ENCODE results near the gene HBP1. TPM values are rescaled to one million over a fixed set of nuclear protein-coding genes. Genes with fewer than 3 reads are reported as not detected.

The HBP1 gene
- polyA plus RNA-seq, 2 donors = 48.7 to 58.9 TPM

DNA sequence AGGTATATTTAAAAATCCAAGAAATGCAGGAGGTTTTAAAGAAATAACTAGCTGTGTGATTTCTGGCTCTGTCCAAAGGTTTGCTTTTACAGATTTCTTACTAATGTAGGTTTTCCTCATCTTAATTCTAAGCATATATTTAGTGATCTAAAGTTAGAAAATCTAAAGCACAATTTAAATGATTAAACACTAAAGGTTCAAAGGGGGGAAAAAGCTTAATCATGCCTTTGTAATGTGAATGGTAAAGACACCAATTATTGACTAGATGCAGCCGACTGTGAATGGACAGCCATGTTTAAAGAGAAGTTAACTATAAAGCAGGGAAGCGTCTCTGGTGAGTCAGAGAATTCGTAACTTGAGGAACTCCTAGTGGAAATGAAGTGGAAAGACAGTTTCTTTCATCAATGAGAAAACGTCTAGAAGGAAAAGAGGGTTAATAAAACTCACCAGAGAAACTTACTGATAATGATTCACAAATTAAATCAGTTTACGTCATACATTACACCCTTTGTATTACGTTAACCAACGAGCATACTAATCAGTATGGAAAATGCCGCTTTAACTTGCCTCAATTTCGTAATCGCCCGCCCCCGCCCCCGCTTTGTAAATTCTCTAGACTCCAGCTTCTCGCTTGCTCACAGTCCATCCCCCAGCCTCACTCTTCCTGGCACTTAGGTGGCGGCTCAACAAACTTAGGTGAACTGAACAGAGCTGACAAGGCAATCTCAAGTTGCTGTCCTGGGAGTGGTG lies 1.1 kb upstream of the HBP1 start:
- WGBS, 2 donors = 0 to 1% methylated on average over 15 of the region's 15 CpGs
- Histone ChIP-seq H3K4me1 (ENCODE audit: control insufficient read depth in 2 of 2, insufficient read depth in 2 of 2, low read length in 1 of 2) (no peaks in the 10 kb centered on the region), H3K27me3 (ENCODE audit: control insufficient read depth in 1 of 2, insufficient read depth in 2 of 2, low read length in 2 of 2) (no peaks in the 10 kb centered on the region), H3K27ac (ENCODE audit: low read depth in 2 of 2, low read length in 1 of 2) (peak overlapping the region; percentile 100), H3K36me3 (ENCODE audit: control insufficient read depth in 2 of 2, insufficient read depth in 2 of 2, low read length in 1 of 2) (peaks cover 0 to 2% of the 10 kb centered on the region in 2 donors), H3K4me3 (ENCODE audit: low read depth in 1 of 2, low read length in 2 of 2) (peak overlapping the region; percentile 62 to 67), H3K9me3 (ENCODE audit: control insufficient read depth in 2 of 2, insufficient read depth in 1 of 2, low read depth in 1 of 2, low read length in 1 of 2) (no peaks in the 10 kb centered on the region)

DNA sequence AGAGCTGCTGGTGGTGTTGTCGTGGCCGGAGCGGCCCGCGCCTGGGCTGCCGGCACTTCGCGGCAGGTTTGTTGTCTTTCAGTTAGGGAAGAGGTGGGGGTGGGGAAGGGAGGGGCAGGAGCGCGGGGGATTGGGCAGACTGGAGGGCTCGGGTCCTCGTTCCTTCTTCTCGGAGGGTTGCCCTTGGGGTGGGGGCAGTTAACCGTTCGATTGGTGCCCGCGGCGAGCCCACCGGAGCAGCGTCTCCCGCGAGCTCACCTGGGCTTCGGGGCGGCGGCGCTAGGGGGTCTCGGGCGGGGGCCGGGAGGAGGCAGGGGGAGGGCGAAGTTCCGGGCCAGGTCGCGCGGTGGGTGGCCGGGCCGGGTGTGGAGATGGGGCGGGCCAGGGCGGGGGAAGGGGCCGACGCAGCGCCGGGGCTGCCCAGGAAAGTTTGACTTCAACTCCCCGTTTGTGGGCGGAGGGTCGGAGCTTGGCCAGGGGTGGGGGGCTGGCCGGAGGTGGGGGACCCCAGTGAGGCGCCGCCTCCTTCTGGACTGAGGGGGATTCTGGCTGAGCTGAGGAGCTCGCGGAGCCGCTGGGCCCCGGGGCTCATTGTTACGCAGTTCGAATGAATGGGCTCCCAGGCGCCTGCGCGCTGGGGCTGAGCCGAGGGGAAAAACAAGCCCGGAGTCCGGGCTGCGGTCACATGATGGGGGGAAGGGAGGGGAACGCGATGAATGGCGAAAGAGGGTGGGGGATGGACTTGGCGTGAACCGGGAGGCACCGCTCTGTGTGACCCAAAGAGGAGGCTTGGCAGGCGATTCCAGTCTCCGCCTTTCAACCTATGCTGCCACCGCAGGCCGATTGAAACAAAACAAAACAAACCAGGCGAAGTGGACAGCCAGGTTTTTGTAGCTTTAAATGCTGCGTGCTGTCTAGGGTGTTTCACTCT lies 582 bp downstream of the HBP1 start:
- WGBS, 2 donors = 0 to 1% methylated on average over 61 to 73 of the region's 73 CpGs
- Histone ChIP-seq H3K4me3 (ENCODE audit: low read depth in 1 of 2, low read length in 2 of 2) (peak overlapping the region; percentile 97 to 99), H3K27ac (ENCODE audit: low read depth in 2 of 2, low read length in 1 of 2) (peak overlapping the region; percentile 99 to 100), H3K4me1 (ENCODE audit: control insufficient read depth in 2 of 2, insufficient read depth in 2 of 2, low read length in 1 of 2) (no peaks in the 10 kb centered on the region), H3K27me3 (ENCODE audit: control insufficient read depth in 1 of 2, insufficient read depth in 2 of 2, low read length in 2 of 2) (no peaks in the 10 kb centered on the region), H3K36me3 (ENCODE audit: control insufficient read depth in 2 of 2, insufficient read depth in 2 of 2, low read length in 1 of 2) (peaks cover 0 to 2% of the 10 kb centered on the region in 2 donors), H3K9me3 (ENCODE audit: control insufficient read depth in 2 of 2, insufficient read depth in 1 of 2, low read depth in 1 of 2, low read length in 1 of 2) (no peaks in the 10 kb centered on the region)

DNA sequence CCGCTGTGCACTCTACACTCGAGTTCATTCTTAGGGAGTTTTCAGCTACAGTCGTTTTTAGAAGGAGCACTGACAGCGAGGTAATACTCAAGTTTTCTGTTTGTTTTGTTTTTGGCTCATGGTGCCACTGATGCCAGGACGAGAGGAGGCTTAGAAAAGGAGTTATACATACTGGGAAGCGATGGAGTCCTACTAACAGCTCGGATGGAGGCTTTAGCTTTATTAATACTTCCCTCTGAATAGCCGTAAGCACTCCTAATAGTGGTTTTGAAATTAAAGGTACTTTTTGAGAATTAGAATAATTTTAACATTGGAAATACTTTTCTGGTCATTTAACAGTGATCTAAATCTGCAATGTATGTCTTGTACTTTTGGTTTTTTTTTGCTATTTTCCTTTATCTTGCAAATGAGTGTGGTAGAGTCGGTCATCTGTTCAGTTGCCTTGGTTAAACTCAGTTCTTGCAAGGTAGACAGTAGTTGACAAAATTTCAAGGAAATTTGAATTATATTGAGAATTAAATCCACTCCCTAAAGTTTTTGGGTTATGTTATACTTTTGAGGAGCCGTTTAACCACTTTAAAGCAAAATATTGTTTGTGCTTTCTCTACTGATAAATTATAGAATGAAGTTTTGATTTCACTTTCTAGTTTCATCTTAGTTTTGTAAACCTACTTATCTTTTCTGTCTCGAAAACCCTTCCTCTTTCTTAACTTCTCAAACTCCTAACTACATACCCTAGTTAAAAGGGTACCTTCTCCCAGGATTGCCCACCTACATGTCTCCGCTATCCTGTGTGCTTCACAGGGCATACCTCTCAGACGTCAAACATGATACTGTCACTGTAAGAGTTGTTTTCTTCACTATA lies 1.5 kb downstream of the HBP1 start:
- 9% methylated on average over 13 of the region's 13 CpGs for WGBS, 2 donors
- H3K9me3 ChIP-seq (ENCODE audit: control insufficient read depth in 2 of 2, insufficient read depth in 1 of 2, low read depth in 1 of 2, low read length in 1 of 2) = no peaks in the 10 kb centered on the region
- peak overlapping the region; percentile 97 to 99 for H3K4me3 ChIP-seq (ENCODE audit: low read depth in 1 of 2, low read length in 2 of 2)
- no peaks in the 10 kb centered on the region for H3K4me1 ChIP-seq (ENCODE audit: control insufficient read depth in 2 of 2, insufficient read depth in 2 of 2, low read length in 1 of 2)
- H3K27me3 ChIP-seq (ENCODE audit: control insufficient read depth in 1 of 2, insufficient read depth in 2 of 2, low read length in 2 of 2) = no peaks in the 10 kb centered on the region
- peaks cover 0 to 2% of the 10 kb centered on the region in 2 donors for H3K36me3 ChIP-seq (ENCODE audit: control insufficient read depth in 2 of 2, insufficient read depth in 2 of 2, low read length in 1 of 2)
- H3K27ac ChIP-seq (ENCODE audit: low read depth in 2 of 2, low read length in 1 of 2) = peak overlapping the region; percentile 99 to 100

DNA sequence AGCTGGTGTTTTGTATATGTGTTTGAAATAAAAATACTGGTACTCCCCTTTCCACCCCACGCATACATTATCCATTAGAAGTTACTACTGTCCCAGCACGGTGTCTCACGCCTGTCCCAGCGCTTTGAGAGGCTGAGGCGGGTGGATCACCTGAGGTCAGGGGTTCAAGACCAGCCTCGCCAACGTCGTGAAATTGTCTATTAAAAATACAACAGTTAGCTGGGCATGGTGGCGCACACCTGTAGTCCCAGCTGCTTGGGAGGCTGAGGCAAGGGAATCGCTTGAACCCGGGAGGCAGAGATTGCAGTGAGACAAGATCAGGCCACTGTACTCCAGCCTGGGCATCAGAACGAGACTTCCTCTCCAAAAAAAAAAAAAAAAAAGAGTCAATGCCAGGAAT lies 2.7 kb downstream of the HBP1 start:
- Histone ChIP-seq H3K4me1 (ENCODE audit: control insufficient read depth in 2 of 2, insufficient read depth in 2 of 2, low read length in 1 of 2) (no peaks in the 10 kb centered on the region), H3K4me3 (ENCODE audit: low read depth in 1 of 2, low read length in 2 of 2) (no peak overlapping the region), H3K9me3 (ENCODE audit: control insufficient read depth in 2 of 2, insufficient read depth in 1 of 2, low read depth in 1 of 2, low read length in 1 of 2) (no peaks in the 10 kb centered on the region), H3K36me3 (ENCODE audit: control insufficient read depth in 2 of 2, insufficient read depth in 2 of 2, low read length in 1 of 2) (peaks cover 0 to 2% of the 10 kb centered on the region in 2 donors), H3K27me3 (ENCODE audit: control insufficient read depth in 1 of 2, insufficient read depth in 2 of 2, low read length in 2 of 2) (no peaks in the 10 kb centered on the region), H3K27ac (ENCODE audit: low read depth in 2 of 2, low read length in 1 of 2) (no peak overlapping the region)
- WGBS, 2 donors = 90 to 92% methylated on average over 12 of the region's 12 CpGs

DNA sequence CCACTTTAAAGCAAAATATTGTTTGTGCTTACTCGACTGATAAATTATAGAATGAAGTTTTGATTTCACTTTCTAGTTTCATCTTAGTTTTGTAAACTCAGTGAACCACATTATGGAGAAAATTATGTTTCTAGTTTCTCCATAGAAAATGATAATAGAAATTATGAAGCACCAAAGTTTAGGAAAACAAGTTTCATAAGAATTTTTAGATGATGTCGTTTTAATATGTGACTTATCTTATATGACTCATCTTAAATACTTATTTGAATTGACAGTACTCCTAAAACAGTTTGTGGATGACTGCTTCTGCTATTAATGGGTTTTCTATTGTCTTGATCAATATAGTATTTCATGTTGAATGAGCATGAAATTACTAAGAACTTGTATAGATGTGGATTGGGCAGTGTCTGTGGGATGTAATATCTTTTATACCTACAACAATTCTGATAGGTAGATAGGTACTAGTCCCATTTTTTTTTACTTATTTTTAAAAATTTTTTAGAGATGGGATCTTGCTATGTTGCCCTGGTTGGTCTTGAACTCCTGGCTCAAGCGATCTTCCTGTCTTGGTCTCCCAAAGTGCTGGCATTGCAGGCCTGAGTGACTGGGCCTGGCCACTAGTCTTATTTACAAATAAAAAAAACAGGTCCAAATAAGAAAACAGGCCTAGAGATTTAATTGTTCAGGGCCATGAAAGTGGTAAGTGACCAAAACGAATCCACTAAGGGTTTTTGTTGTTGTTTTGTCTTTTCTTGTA lies 3.7 kb downstream of the HBP1 start:
- Histone ChIP-seq H3K27me3 (ENCODE audit: control insufficient read depth in 1 of 2, insufficient read depth in 2 of 2, low read length in 2 of 2) (no peaks in the 10 kb centered on the region), H3K9me3 (ENCODE audit: control insufficient read depth in 2 of 2, insufficient read depth in 1 of 2, low read depth in 1 of 2, low read length in 1 of 2) (no peaks in the 10 kb centered on the region), H3K4me3 (ENCODE audit: low read depth in 1 of 2, low read length in 2 of 2) (no peak overlapping the region), H3K36me3 (ENCODE audit: control insufficient read depth in 2 of 2, insufficient read depth in 2 of 2, low read length in 1 of 2) (peaks cover 0 to 2% of the 10 kb centered on the region in 2 donors), H3K4me1 (ENCODE audit: control insufficient read depth in 2 of 2, insufficient read depth in 2 of 2, low read length in 1 of 2) (no peaks in the 10 kb centered on the region), H3K27ac (ENCODE audit: low read depth in 2 of 2, low read length in 1 of 2) (no peak overlapping the region)
- 64 to 72% methylated on average over 4 of the region's 4 CpGs for WGBS, 2 donors

DNA sequence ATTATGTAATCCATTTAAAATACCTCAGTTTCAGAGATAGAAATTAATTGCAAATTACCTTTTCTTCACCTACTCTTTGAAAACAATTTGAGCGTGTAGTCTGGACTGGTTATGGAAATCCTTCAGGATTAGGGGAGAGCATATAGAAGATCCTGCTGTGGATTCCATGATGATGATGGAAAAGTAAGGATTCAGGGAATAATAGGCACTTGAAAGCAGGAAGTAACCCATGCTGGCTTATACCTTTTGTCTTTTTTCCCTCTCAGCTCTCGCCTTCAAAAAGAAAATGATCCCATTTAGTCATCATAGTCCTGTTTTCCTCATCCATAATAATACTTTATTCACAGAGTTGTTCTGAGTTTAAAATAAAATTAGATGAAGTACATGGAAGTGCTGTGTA lies 4.4 kb downstream of the HBP1 start:
- Histone ChIP-seq H3K27me3 (ENCODE audit: control insufficient read depth in 1 of 2, insufficient read depth in 2 of 2, low read length in 2 of 2) (no peaks in the 10 kb centered on the region), H3K27ac (ENCODE audit: low read depth in 2 of 2, low read length in 1 of 2) (no peak overlapping the region), H3K9me3 (ENCODE audit: control insufficient read depth in 2 of 2, insufficient read depth in 1 of 2, low read depth in 1 of 2, low read length in 1 of 2) (no peaks in the 10 kb centered on the region), H3K4me3 (ENCODE audit: low read depth in 1 of 2, low read length in 2 of 2) (no peak overlapping the region), H3K36me3 (ENCODE audit: control insufficient read depth in 2 of 2, insufficient read depth in 2 of 2, low read length in 1 of 2) (peaks cover 0 to 2% of the 10 kb centered on the region in 2 donors), H3K4me1 (ENCODE audit: control insufficient read depth in 2 of 2, insufficient read depth in 2 of 2, low read length in 1 of 2) (no peaks in the 10 kb centered on the region)
- WGBS, 2 donors = 69 to 77% methylated on average over 2 of the region's 2 CpGs

DNA sequence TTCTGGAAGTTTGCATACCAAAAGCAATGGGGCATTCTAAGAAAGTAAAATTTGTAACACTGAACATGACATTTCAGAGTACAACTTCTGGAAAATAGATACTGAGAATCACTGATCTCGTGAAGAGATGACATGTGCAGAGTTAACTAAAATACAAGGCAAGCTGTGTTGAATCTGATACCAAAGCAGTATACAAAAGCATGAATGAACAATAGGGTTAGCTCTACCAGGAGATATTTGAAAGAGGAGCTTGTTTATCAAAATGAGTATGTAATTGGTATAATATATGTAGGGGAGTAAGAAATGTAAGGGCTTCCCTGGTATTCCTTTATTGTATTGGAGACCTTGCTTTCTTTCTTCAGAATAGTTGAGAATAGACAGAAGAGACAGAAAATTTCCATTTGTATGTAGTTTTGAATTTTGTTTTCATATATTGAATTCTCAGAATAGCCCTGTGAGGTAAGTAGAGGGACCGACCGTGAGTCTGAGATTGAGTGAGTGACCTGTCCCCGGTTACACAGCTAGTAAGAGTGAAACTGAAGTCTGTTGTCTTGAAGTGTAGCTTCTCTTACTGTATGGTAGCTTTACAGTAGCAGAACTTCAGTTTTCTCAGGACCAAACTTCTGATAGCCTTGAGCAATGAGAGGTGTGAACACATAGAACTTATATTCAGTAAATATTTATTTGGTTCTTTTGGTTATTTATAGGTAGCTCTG lies 5.0 kb downstream of the HBP1 start:
- H3K27ac ChIP-seq (ENCODE audit: low read depth in 2 of 2, low read length in 1 of 2) = no peak overlapping the region
- H3K9me3 ChIP-seq (ENCODE audit: control insufficient read depth in 2 of 2, insufficient read depth in 1 of 2, low read depth in 1 of 2, low read length in 1 of 2) = no peaks in the 10 kb centered on the region
- H3K4me3 ChIP-seq (ENCODE audit: low read depth in 1 of 2, low read length in 2 of 2) = no peak overlapping the region
- WGBS, 2 donors = 55 to 60% methylated on average over 4 of the region's 4 CpGs
- H3K4me1 ChIP-seq (ENCODE audit: control insufficient read depth in 2 of 2, insufficient read depth in 2 of 2, low read length in 1 of 2) = no peaks in the 10 kb centered on the region
- no peaks in the 10 kb centered on the region for H3K27me3 ChIP-seq (ENCODE audit: control insufficient read depth in 1 of 2, insufficient read depth in 2 of 2, low read length in 2 of 2)
- peaks cover 0 to 2% of the 10 kb centered on the region in 2 donors for H3K36me3 ChIP-seq (ENCODE audit: control insufficient read depth in 2 of 2, insufficient read depth in 2 of 2, low read length in 1 of 2)

DNA sequence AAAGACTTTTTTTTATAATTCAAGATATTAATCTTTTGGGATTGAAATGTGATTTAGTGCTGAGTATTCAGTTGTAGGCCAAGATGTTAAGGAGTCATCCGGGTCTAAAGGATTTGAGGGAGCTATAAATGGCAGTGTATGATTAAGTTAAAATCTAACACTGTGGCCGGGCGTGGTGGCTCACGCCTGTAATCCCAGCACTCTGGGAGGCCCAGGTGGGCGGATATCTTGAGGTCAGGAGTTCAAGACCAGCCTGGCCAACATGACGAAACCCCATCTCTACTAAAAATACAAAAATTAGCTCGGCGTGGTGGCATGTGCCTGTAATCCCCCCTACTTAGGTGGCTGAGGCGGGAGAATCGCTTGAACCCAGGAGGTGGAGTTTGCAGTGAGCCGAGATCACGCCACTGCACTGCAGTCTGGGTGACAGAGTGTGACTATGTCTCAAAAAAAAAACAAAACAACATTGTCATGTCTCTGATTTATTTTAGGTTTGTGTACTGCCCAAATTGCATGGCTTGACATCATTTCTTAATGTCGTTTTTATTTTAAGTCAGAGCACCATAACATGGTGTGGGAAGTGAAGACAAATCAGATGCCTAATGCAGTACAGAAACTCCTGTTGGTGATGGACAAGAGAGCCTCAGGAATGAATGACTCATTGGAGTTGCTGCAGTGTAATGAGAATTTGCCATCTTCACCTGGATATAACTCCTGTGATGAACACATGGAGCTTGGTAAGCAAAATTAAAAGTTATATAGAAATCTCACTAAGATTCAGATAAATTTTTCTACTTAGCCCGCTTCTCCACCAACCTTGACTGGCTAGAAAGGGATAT lies 10.7 kb downstream of the HBP1 start:
- Histone ChIP-seq H3K9me3 (ENCODE audit: control insufficient read depth in 2 of 2, insufficient read depth in 1 of 2, low read depth in 1 of 2, low read length in 1 of 2) (no peaks in the 10 kb centered on the region), H3K27ac (ENCODE audit: low read depth in 2 of 2, low read length in 1 of 2) (no peak overlapping the region), H3K36me3 (ENCODE audit: control insufficient read depth in 2 of 2, insufficient read depth in 2 of 2, low read length in 1 of 2) (peaks cover 0 to 2% of the 10 kb centered on the region in 2 donors), H3K4me3 (ENCODE audit: low read depth in 1 of 2, low read length in 2 of 2) (no peak overlapping the region), H3K27me3 (ENCODE audit: control insufficient read depth in 1 of 2, insufficient read depth in 2 of 2, low read length in 2 of 2) (no peaks in the 10 kb centered on the region), H3K4me1 (ENCODE audit: control insufficient read depth in 2 of 2, insufficient read depth in 2 of 2, low read length in 1 of 2) (no peaks in the 10 kb centered on the region)
- 73 to 75% methylated on average over 14 of the region's 14 CpGs for WGBS, 2 donors
